Erythroblast (primary cell): ENCODE results near the gene IRF2.

Source experiments
- DNase-seq, 2 experiments: peaks; one replicate each; lab custom pipeline; 2025; lab: John Stamatoyannopoulos, UW
- GATA1 ChIP-seq: IDR thresholded peaks from 2 replicates; pipeline ENCODE4 v1.6.1; 2011; ENCODE audit warnings: low read depth, mild to moderate bottlenecking, control low read depth, low read length, moderate library complexity
- POLR2A ChIP-seq: IDR thresholded peaks from 2 replicates; pipeline ENCODE4 v1.6.1; 2011; ENCODE audit warnings: mild to moderate bottlenecking, low read length

IRF2 gene

GRCh38 chr4:184439856-184440594 lies 34.3 kb downstream of the IRF2 start:
- no peak for DNase-seq
- TF ChIP-seq GATA1 (no peak), POLR2A (no peak)

- TF ChIP-seq POLR2A (no peak), GATA1 (no peak)
- no peak for DNase-seq
These were observed 35.0 kb downstream of the IRF2 start for GRCh38 chr4:184439386-184439785.

GRCh38 chr4:184438375-184438774 lies 36.0 kb downstream of the IRF2 start:
- no peak for DNase-seq
- TF ChIP-seq POLR2A = no peak
- no peak for TF ChIP-seq GATA1

GRCh38 chr4:184437565-184438265 lies 36.6 kb downstream of the IRF2 start:
- peak; percentile 40 to 57 for DNase-seq
- TF ChIP-seq POLR2A (no peak), GATA1 (no peak)

- no peak for TF ChIP-seq GATA1
- DNase-seq = no peak
These were observed 39.8 kb downstream of the IRF2 start for GRCh38 chr4:184434501-184435066.

GRCh38 chr4:184434021-184434420 lies 40.3 kb downstream of the IRF2 start:
- no peak for TF ChIP-seq POLR2A
- no peak for TF ChIP-seq GATA1
- DNase-seq = no peak

GRCh38 chr4:184433258-184433892 lies 41.0 kb downstream of the IRF2 start:
- TF ChIP-seq GATA1 (no peak), POLR2A (no peak)
- DNase-seq = no peak

GRCh38 chr4:184432127-184432922 lies 42.0 kb downstream of the IRF2 start:
- TF ChIP-seq GATA1 = no peak
- TF ChIP-seq POLR2A = no peak
- DNase-seq = no peak

GRCh38 chr4:184430163-184430562 lies 44.2 kb downstream of the IRF2 start:
- no peak for TF ChIP-seq POLR2A
- TF ChIP-seq GATA1 = no peak
- DNase-seq = no peak

GRCh38 chr4:184428787-184429186 lies 45.6 kb downstream of the IRF2 start:
- no peak for DNase-seq
- TF ChIP-seq GATA1 (no peak), POLR2A (no peak)

GRCh38 chr4:184427687-184428086 lies 46.7 kb downstream of the IRF2 start:
- DNase-seq = no peak
- no peak for TF ChIP-seq POLR2A
- TF ChIP-seq GATA1 = no peak

GRCh38 chr4:184427093-184427492 lies 47.3 kb downstream of the IRF2 start:
- no peak for DNase-seq
- TF ChIP-seq POLR2A = no peak
- TF ChIP-seq GATA1 = no peak

GRCh38 chr4:184424993-184425758 lies 49.2 kb downstream of the IRF2 start:
- no peak for DNase-seq
- TF ChIP-seq GATA1 (no peak), POLR2A (no peak)
